ENCODE results near the gene MCU.

DNA sequence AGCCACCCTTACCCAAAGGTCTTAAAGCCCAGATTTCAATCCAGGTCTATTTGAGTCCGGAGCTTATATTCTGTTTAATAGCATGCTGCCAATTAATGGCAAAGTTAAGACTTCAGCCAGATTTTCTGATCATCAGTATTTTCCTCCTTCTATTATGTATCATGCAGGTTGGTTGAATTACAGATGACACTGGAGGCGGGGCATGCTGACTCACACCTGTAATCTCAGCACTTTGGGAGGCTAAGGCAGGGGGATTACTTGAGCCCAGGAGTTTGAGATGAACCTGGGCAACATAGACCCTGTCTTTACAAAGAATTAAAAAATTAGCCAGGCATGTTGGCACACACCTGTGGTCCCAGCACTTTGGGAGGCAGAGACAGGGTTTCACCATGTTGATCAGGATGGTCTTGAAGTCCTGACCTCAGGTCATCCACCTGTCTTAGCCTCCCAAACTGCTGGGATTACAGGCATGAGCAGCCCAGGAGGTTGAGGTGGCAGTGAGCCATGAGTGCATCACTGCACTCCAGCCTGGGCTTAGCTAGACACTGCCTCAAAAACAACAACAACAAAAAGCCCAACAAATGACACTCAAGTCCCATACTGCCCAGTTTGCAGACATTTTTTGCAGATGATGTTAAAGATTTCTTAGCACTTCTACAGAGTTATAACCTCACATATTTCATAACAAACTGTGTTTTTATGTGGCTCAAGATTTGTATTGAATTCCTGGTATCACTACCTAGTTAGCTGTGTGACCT, 62.5 kb downstream of the MCU start:
- TF ChIP-seq, protein P1, sequence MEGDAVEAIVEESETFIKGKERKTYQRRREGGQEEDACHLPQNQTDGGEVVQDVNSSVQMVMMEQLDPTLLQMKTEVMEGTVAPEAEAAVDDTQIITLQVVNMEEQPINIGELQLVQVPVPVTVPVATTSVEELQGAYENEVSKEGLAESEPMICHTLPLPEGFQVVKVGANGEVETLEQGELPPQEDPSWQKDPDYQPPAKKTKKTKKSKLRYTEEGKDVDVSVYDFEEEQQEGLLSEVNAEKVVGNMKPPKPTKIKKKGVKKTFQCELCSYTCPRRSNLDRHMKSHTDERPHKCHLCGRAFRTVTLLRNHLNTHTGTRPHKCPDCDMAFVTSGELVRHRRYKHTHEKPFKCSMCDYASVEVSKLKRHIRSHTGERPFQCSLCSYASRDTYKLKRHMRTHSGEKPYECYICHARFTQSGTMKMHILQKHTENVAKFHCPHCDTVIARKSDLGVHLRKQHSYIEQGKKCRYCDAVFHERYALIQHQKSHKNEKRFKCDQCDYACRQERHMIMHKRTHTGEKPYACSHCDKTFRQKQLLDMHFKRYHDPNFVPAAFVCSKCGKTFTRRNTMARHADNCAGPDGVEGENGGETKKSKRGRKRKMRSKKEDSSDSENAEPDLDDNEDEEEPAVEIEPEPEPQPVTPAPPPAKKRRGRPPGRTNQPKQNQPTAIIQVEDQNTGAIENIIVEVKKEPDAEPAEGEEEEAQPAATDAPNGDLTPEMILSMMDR (IDR thresholded peaks at IDR 0.05): no peak
- TF ChIP-seq POLR2A (IDR thresholded peaks at IDR 0.05): no peak

Measured in testis (tissue), 2 donors.